ENCODE results near the gene CBR4. TPM values are rescaled to one million over a fixed set of nuclear protein-coding genes. Genes with fewer than 3 reads are reported as not detected.
"Not testable (repeated sequence)": the region's sequence is repeated elsewhere in the genome, so short reads cannot be mapped to it uniquely, and the experiment has no call there.

The CBR4 gene
- total RNA-seq, 1 donor from 2014 or later, result 21.3 TPM

DNA sequence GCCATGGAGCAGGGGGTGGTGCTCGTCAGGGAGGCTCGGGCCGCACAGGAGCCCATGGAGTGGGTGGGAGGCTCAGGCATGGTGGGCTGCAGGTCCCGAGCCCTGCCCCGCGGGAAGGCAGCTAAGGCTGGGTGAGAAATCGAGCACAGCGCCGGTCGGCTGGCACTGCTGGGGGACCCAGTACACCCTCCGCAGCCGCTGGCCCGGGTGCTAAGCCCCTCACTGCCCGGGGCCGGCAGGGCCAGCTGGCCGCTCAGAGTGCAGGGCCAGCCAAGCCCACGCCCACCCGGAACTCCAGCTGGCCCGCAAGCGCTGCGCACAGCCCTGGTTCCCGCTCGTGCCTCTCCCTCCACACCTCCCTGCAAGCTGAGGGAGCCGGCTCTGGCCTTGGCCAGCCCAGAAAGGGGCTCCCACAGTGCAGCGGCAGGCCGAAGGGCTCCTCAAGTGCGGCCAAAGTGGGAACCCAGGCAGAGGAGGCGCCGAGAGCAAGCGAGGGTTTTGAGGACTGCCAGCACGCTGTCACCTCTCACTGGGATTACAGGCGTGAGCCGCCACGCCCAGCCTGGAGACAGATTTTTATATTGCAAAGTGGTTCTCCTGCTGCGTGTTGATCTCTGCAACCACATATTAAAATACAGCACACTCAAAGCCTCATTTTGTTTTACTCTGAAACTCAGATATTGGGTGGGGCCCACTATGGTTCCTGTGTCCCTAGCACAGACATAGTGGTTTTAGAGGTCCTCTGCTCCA is 26.0 kb upstream of the CBR4 start:
- DNase-seq (ENCODE audit: low spot score); intact Hi-C loops (cut with DNase I): not testable (repeated sequence)

GRCh38 chr4:169033660-169034059 is 23.6 kb upstream of the CBR4 start:
- no peak for DNase-seq (ENCODE audit: low spot score)
- intact Hi-C loops (cut with DNase I), result no loop called here

DNA sequence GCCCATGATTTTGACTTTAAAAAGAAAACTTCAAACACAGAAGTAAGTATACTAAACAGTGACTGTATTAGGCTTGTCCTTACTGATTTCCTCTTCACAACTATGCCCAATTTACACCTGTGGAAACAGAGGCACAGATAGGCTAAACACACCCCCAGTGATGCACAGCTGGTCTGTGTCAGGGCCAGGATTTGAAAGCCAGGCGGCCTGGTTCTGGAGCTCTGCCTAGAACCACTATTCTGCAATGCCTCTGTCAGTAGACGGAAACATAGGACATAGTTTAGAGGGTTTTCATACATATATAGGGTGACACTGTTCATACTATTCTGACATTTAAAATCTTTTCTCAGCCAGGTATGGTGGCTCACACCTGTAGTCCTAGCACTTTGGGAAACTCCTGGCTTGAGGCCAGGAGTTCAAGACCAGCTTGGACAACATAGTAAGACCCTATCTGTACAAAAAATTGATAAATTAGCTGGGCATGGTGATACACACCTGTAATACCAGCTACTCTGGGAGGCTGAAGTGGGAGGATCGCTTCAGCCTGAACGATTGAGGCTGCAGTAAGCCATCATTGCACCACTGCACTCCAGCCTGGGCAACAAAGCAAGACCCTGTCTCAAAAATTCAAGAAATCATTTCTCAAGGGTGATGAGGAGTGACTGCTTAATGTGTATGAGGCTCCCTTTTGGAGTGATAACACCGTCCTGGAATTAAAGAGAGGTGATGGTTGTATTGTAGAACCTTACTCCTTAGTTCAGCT is 23.0 kb upstream of the CBR4 start:
- intact Hi-C loops (cut with DNase I), result no loop called here
- no peak for DNase-seq (ENCODE audit: low spot score)

DNA sequence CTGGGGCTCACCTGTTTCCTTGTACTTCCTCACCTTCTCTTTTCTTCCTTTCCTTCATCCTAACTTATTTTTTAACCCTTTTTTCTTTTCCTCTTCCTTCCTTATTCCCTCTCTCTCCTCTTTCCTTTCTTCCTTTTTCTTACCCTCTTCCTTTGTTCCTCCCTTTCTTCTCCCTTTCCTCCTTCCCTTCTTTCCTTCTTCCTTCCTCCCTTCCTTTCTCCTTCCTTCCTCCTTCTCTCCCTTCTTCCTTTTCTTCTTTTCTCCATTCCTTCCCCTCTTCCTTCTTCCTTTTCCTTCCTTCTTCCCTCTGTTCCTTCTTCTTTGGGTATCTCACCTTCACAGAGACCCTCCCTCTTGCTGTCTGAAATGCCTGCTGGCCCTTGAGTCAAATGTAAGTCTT is 22.1 kb upstream of the CBR4 start:
- intact Hi-C loops (cut with DNase I), result no loop called here
- DNase-seq (ENCODE audit: low spot score), result no peak

GRCh38 chr4:169031392-169031791 is 21.3 kb upstream of the CBR4 start:
- no peak for DNase-seq (ENCODE audit: low spot score)
- intact Hi-C loops (cut with DNase I), result no loop called here

GRCh38 chr4:169030562-169030982 is 20.5 kb upstream of the CBR4 start:
- intact Hi-C loops (cut with DNase I), result no loop called here
- no peak for DNase-seq (ENCODE audit: low spot score)

GRCh38 chr4:169029947-169030346 is 19.9 kb upstream of the CBR4 start:
- intact Hi-C loops (cut with DNase I), result no loop called here
- DNase-seq (ENCODE audit: low spot score), result no peak

- DNase-seq (ENCODE audit: low spot score), result no peak
- intact Hi-C loops (cut with DNase I), result no loop called here
These were observed 17.6 kb upstream of the CBR4 start for GRCh38 chr4:169027663-169028062.

DNA sequence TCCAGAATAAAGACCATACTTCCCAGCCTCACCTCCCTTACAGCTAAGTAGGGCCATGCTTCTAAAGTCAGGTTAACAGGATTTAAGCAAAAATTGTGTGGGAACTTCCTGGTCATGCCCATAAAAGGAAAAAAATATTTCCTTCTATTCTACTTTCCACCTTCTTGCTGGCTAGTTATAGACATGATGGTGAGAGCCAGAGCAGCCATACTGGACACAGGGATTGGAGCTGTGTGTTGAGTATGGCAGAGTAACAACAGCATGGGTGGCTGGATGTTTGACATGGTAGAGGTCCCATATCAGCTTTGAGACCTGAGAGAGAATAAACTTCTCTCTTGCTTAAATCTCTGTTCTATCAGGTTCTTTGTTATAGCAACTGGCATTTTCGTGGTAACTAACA is 15.1 kb upstream of the CBR4 start:
- intact Hi-C loops (cut with DNase I), result no loop called here
- no peak for DNase-seq (ENCODE audit: low spot score)

- no peak for DNase-seq (ENCODE audit: low spot score)
- intact Hi-C loops (cut with DNase I), result loop anchor here (5.0 kb wide), 1 partner anchor 463 kb away; no protein-coding TSS in a partner anchor
These were observed 14.7 kb upstream of the CBR4 start for GRCh38 chr4:169024762-169025161.

DNA sequence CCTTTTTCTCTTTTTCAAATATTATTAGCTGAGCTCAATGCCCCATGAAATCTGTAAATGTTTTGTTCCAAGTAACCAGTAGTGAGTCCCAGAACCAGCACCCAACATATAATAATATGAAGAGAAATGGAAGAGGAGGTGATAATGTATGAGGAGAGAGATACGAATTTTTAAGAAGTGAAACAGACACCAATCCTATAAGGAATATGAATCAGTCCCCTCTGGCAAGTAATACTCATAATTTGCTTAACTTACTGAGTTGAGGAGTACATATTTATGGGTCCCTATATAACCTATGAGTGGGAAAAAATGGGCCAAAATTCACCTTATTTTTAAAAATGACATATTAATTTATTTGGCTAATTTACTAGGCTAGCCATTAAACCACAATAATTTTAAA is 8.4 kb upstream of the CBR4 start:
- DNase-seq (ENCODE audit: low spot score), result no peak
- intact Hi-C loops (cut with DNase I), result no loop called here

DNA sequence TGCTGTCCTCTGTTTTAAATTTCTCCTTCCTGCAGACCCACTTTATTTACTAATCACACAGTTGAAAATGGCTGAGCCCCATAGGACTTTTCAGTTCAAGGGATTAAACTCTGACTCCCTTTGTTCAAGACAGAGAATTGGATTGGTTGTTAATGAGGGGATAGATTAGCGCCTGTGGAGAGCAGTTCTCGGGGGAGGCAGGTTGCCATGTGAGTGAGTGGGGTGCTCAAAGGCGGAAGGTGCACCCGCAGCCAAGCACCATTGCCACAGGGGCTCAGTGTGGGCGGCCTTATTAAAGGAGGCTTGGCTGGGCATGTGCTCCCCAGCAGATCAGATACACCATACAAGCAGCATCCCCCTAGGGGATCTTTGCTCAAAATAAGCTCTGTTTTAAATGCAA is 7.9 kb upstream of the CBR4 start:
- DNase-seq (ENCODE audit: low spot score), result no peak
- intact Hi-C loops (cut with DNase I), result no loop called here

GRCh38 chr4:169015186-169015623 is 5.2 kb upstream of the CBR4 start:
- intact Hi-C loops (cut with DNase I), result no loop called here
- DNase-seq (ENCODE audit: low spot score), result no peak

GRCh38 chr4:169014586-169014985 is 4.5 kb upstream of the CBR4 start:
- intact Hi-C loops (cut with DNase I), result loop anchor here (5.0 kb wide), 2 partner anchors 92 to 258 kb away; partner anchors contain the start of gene SH3RF1
- DNase-seq (ENCODE audit: low spot score), result no peak

DNA sequence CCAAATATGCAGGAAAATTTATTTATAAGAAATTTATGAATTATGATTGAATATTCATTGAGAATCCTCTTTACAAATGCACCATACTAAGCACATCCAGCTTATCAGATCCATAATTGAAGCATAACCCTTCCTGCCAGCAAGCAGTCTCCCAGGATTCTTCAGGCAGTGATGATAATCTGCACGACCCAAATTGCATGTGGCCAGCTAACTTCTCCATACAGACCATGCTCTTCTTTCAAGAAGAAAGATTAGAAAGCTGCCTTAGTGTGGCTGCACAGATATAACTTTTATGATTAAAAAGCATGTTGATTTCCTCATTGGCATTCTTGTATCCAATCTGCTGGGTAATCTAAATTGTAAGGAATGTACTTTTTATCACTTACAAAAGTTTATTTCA is 3.3 kb upstream of the CBR4 start:
- intact Hi-C loops (cut with DNase I), result loop anchor here (5.0 kb wide), 2 partner anchors 91 to 259 kb away; partner anchors contain the start of gene SH3RF1
- no peak for DNase-seq (ENCODE audit: low spot score)

DNA sequence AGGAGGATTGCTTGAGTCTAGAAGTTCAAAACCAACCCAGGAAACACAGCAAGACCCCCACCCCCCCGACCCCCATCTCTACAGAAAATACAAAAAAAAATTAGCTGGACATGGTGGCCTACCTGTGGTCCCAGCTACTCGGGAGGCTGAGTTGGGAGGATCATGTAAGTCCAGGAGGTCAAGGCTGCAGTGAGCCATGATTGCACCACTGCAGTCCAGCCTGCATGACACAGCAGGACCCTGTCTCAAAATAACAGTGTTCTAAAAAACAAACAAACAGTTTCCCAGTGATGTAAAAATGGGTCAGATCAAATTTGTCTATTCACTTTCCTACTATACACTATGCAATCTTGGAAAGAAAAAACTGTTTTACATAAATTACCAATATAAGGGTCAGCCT is 2.0 kb upstream of the CBR4 start:
- no peak for DNase-seq (ENCODE audit: low spot score)
- intact Hi-C loops (cut with DNase I), result loop anchor here (5.0 kb wide), 2 partner anchors 90 to 260 kb away; partner anchors contain the start of gene SH3RF1

- intact Hi-C loops (cut with DNase I), result loop anchor here (5.0 to 10.0 kb wide), 3 partner anchors 87 to 295 kb away; partner anchors contain the start of gene SH3RF1
These were observed 550 bp downstream of the CBR4 start for GRCh38 chr4:169009286-169010124.

GRCh38 chr4:169005453-169006099 is 4.5 kb downstream of the CBR4 start:
- no peak for DNase-seq (ENCODE audit: low spot score)
- intact Hi-C loops (cut with DNase I), result loop anchor here (10.0 kb wide), 1 partner anchor 291 kb away; no protein-coding TSS in a partner anchor

More at GRCh38 chr4:169009286-169010124, 550 bp downstream of the CBR4 start:
- peak; percentile 88 for DNase-seq (ENCODE audit: low spot score)

- DNase-seq (ENCODE audit: low spot score), result no peak
- intact Hi-C loops (cut with DNase I), result loop anchor here (10.0 kb wide), 1 partner anchor 286 kb away; no protein-coding TSS in a partner anchor
These were observed 9.7 kb downstream of the CBR4 start for GRCh38 chr4:169000315-169000714.
